ENCODE measurements around the gene TNFRSF21.

The TNFRSF21 gene

DNA sequence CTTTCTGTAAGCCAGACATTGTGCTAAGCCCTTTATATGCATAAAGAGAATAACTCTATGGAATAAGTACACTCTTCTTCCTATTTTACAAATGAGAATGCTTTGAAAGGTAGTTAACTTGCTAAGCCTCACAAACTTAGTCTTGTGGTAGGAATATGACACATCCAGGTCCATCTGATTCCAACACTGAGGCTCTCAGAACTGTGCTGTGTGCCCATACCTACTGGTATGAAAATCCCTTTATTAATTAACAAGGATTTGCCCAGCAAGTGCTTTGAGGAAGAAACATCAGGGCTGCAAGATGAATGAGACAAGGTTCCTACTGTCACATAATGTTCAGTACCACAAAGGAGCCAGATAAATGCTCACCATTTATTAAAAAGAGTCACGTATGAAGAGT, 122.6 kb downstream of the TNFRSF21 start:
- 87 to 89% methylated on average over 1 of the region's 1 CpG for WGBS, 2 experiments
- H3K4me3 ChIP-seq (ENCODE audit: insufficient read depth, low read depth, low read length): no peak overlapping the region
- no peaks in the 10 kb centered on the region for H3K36me3 ChIP-seq (ENCODE audit: control insufficient read depth, insufficient read depth, low read length)
- no peaks in the 10 kb centered on the region for H3K27me3 ChIP-seq (ENCODE audit: control insufficient read depth, insufficient read depth, low read length, poor library complexity, severe bottlenecking)
- no peaks in the 10 kb centered on the region for H3K9me3 ChIP-seq (ENCODE audit: control insufficient read depth, low read length)
- H3K27ac ChIP-seq (ENCODE audit: insufficient read depth, low read depth, low read length, poor library complexity, severe bottlenecking): no peak overlapping the region
- no peaks in the 10 kb centered on the region for H3K4me1 ChIP-seq (ENCODE audit: control insufficient read depth, insufficient read depth, low read length)

DNA sequence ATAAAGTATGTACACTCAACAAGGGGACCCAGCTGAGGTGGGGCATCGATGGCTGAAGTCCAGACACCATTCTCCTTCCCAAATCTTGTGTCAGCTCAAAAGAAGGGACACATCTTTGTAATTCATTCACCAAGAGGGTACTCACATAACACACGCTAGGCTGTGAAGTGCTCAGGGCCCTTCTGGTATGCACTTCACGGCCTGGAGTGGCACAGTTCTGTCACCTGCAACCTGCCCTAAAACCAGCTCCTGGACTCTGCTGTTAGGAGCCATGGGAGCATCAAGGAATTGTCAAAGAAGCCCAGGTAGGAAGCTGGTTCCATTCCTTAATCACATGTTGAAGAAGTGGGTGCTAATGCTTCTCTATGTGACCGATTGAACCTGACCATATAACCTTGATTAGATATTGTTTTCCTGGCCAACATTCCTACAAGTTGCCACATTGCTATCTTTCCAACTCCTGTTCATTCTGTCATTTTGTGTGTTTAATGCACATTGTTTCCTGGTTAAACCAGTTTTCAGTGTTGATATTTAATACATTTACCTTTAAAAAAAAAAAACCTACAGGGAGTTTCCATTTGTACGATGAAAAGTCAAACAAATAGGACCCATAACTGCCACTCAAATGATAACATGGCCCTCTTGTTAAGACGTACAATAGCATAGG, 127.3 kb downstream of the TNFRSF21 start:
- Histone ChIP-seq H3K36me3 (ENCODE audit: control insufficient read depth, insufficient read depth, low read length) (no peaks in the 10 kb centered on the region), H3K27ac (ENCODE audit: insufficient read depth, low read depth, low read length, poor library complexity, severe bottlenecking) (no peak overlapping the region), H3K4me1 (ENCODE audit: control insufficient read depth, insufficient read depth, low read length) (no peaks in the 10 kb centered on the region), H3K27me3 (ENCODE audit: control insufficient read depth, insufficient read depth, low read length, poor library complexity, severe bottlenecking) (no peaks in the 10 kb centered on the region), H3K4me3 (ENCODE audit: insufficient read depth, low read depth, low read length) (no peak overlapping the region), H3K9me3 (ENCODE audit: control insufficient read depth, low read length) (no peaks in the 10 kb centered on the region)
- WGBS, 2 experiments: 95% methylated on average over 6 of the region's 6 CpGs

DNA sequence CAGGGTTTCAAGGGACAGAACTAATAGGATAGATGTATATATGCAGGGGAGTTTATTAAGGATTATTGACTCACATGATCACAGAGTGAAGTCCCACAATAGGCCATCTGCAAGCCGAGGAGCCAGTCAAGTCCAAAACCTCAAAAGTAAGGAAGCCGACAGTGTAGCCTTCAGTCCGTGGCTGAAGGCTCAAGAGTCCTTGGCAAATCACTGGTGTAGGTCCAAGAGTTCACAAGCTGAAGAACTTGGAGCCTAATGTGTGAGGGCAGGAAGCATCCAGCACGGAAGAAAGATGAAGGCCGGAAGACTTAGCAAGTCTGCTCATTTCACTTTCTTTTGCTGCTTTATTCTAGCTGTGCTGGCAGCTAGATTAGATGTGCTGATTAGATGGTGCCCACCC, 128.0 kb downstream of the TNFRSF21 start:
- no peaks in the 10 kb centered on the region for H3K27me3 ChIP-seq (ENCODE audit: control insufficient read depth, insufficient read depth, low read length, poor library complexity, severe bottlenecking)
- H3K9me3 ChIP-seq (ENCODE audit: control insufficient read depth, low read length): no peaks in the 10 kb centered on the region
- 96 to 98% methylated on average over 5 of the region's 5 CpGs for WGBS, 2 experiments
- no peaks in the 10 kb centered on the region for H3K36me3 ChIP-seq (ENCODE audit: control insufficient read depth, insufficient read depth, low read length)
- no peak overlapping the region for H3K4me3 ChIP-seq (ENCODE audit: insufficient read depth, low read depth, low read length)
- no peaks in the 10 kb centered on the region for H3K4me1 ChIP-seq (ENCODE audit: control insufficient read depth, insufficient read depth, low read length)
- no peak overlapping the region for H3K27ac ChIP-seq (ENCODE audit: insufficient read depth, low read depth, low read length, poor library complexity, severe bottlenecking)

All from ectodermal cell (in vitro differentiated cells).